B cell (primary cell): ENCODE results near the gene DCDC1.

Source experiments
- CTCF ChIP-seq: fragments of 200-600 bp; IDR thresholded peaks from one replicate; pipeline ENCODE4 v1.8.0; 2022; ENCODE audit warnings: antibody characterized with exemption, mild to moderate bottlenecking
- EZH2 ChIP-seq: IDR thresholded peaks from 2 replicates; pipeline ENCODE4 v1.6.1; 2012; ENCODE audit warnings: borderline replicate concordance, low read depth, mild to moderate bottlenecking, moderate library complexity, low read length; ENCODE audit not compliant: insufficient read depth, poor library complexity, severe bottlenecking

GRCh38 chr11:30861531-30861930 is 508.0 kb downstream of the DCDC1 start:
- TF ChIP-seq CTCF, result no peak
- no peak for TF ChIP-seq EZH2
